Ishikawa (cell line): ENCODE measurements around the gene VIP.

Experiments used
- CEBPB ChIP-seq: IDR thresholded peaks from 2 replicates; pipeline ENCODE4 v1.6.1; 2012
- NFIC ChIP-seq: IDR thresholded peaks from 2 replicates; pipeline ENCODE4 v1.6.1; 2012

- TF ChIP-seq CEBPB (no peak), NFIC (no peak)
These were observed 24.8 kb downstream of the VIP start for GRCh38 chr6:152775428-152775827.
